IMR-90 (cell line): ENCODE results near the gene NAE1. TPM values are rescaled to one million over a fixed set of nuclear protein-coding genes. Genes with fewer than 3 reads are reported as not detected.

Experiments
- ATAC-seq: fragments of 200-7000 bp; cut with Tn5 transposase; 2 replicates; pipeline ENCODE4 v1.9.1; 2020; ENCODE audit warnings: low read depth, mild to moderate bottlenecking, moderate library complexity
- BruUV-seq: library from RNA; stranded (reverse); fragments of 400-500 nt; replicated peaks from 2 replicates; lab custom pipeline; 2021; lab: Mats Ljungman, UMichigan
- CTCF ChIA-PET: fragments of 300-600 bp; formaldehyde crosslinking; extraction: SDS; loops from one replicate; lab custom pipeline; 2021; ENCODE audit warnings: antibody characterized with exemption; lab: Yijun Ruan, JAX
- POLR2A ChIA-PET: fragments of 300-600 bp; sonication (Branson Sonifier 250); formaldehyde crosslinking; loops from one replicate; lab custom pipeline; 2022; ENCODE audit warnings: antibody characterized with exemption; ENCODE audit not compliant: unreplicated experiment; lab: Charles Lee
- DNase-seq: peaks from one replicate; pipeline ENCODE4 v3.0.0; 2013
- H2AFZ ChIP-seq: replicated peaks from 2 replicates; pipeline ENCODE3; 2013; ENCODE audit warnings: low read length, mild to moderate bottlenecking; ENCODE audit not compliant: poor library complexity
- H2AK5ac ChIP-seq: 2 replicates; pipeline ENCODE4 v1.6.1; 2013; ENCODE audit warnings: low read depth, low read length, inconsistent platforms
- H2AK9ac ChIP-seq: replicated peaks from 2 replicates; pipeline ENCODE3; 2013; ENCODE audit warnings: mild to moderate bottlenecking, low read depth, low read length, moderate library complexity; ENCODE audit not compliant: poor library complexity
- H2BK120ac ChIP-seq: 2 replicates; pipeline ENCODE4 v1.6.1; 2013; ENCODE audit warnings: low read depth, low read length, inconsistent platforms
- H2BK15ac ChIP-seq: 3 replicates; pipeline ENCODE4 v1.6.1; 2013; ENCODE audit warnings: low read depth, low read length, inconsistent platforms
- H2BK20ac ChIP-seq: 2 replicates; pipeline ENCODE4 v1.6.1; 2013; ENCODE audit warnings: low read depth, mild to moderate bottlenecking, inconsistent platforms, low read length, moderate library complexity
- H2BK5ac ChIP-seq: 2 replicates; pipeline ENCODE4 v1.6.1; 2013; ENCODE audit warnings: mild to moderate bottlenecking, low read depth, low read length, inconsistent platforms; ENCODE audit not compliant: poor library complexity, severe bottlenecking
- H3K14ac ChIP-seq: replicated peaks from 2 replicates; pipeline ENCODE4 v1.6.1; 2013; ENCODE audit warnings: low read depth, low read length, inconsistent platforms
- H3K18ac ChIP-seq: 2 replicates; pipeline ENCODE4 v1.6.1; 2013; ENCODE audit warnings: low read depth, low read length, control low read depth
- H3K23ac ChIP-seq: 2 replicates; pipeline ENCODE4 v1.6.1; 2013; ENCODE audit warnings: low read depth, low read length, inconsistent platforms
- H3K27ac ChIP-seq: 2 replicates; pipeline ENCODE4 v1.5.1; 2013; ENCODE audit warnings: mild to moderate bottlenecking, control low read depth, low read length; ENCODE audit not compliant: insufficient read depth
- H3K27me3 ChIP-seq: 2 replicates; pipeline ENCODE4 v1.6.1; 2013; ENCODE audit warnings: low read length; ENCODE audit not compliant: control insufficient read depth, insufficient read depth
- H3K36me3 ChIP-seq: 2 replicates; pipeline ENCODE4 v1.6.1; 2013; ENCODE audit warnings: low read length, mixed read lengths; ENCODE audit not compliant: control insufficient read depth, insufficient read depth
- H3K4ac ChIP-seq: 2 replicates; pipeline ENCODE4 v1.6.1; 2013; ENCODE audit warnings: low read depth, low read length, inconsistent platforms
- H3K4me1 ChIP-seq: 2 replicates; pipeline ENCODE4 v1.6.1; 2013; ENCODE audit warnings: low read length, mixed read lengths; ENCODE audit not compliant: control insufficient read depth, insufficient read depth
- H3K4me2 ChIP-seq: 2 replicates; pipeline ENCODE4 v1.6.1; 2013; ENCODE audit warnings: low read depth, mild to moderate bottlenecking, control low read depth, low read length, moderate library complexity
- H3K4me3 ChIP-seq: 2 replicates; pipeline ENCODE4 v1.5.1; 2013; ENCODE audit warnings: low read depth, mild to moderate bottlenecking, control low read depth, low read length, moderate library complexity; ENCODE audit not compliant: insufficient read depth
- H3K56ac ChIP-seq: 2 replicates; pipeline ENCODE4 v1.6.1; 2013; ENCODE audit warnings: low read length, inconsistent platforms; ENCODE audit not compliant: insufficient read depth; ENCODE audit errors: extremely low read depth
- H3K79me1 ChIP-seq, 2 experiments: 2 replicates each; pipeline ENCODE4 v1.6.1; 2013; ENCODE audit warnings: low read length in 2 of 2, inconsistent platforms in 1 of 2, low read depth in 1 of 2
- H3K9ac ChIP-seq: 2 replicates; pipeline ENCODE4 v1.6.1; 2013; ENCODE audit warnings: low read depth, low read length, control low read depth
- H3K9me1 ChIP-seq: 2 replicates; pipeline ENCODE4 v1.6.1; 2013; ENCODE audit warnings: low read length, inconsistent platforms; ENCODE audit not compliant: insufficient read depth
- H3K9me3 ChIP-seq: 2 replicates; pipeline ENCODE4 v1.6.1; 2013; ENCODE audit warnings: low read length; ENCODE audit not compliant: control insufficient read depth, insufficient read depth
- H4K20me1 ChIP-seq: 2 replicates; pipeline ENCODE4 v1.6.1; 2013; ENCODE audit warnings: low read length, inconsistent platforms; ENCODE audit not compliant: insufficient read depth
- H4K5ac ChIP-seq: 2 replicates; pipeline ENCODE4 v1.6.1; 2013; ENCODE audit warnings: mild to moderate bottlenecking, low read depth, low read length, control low read depth
- H4K8ac ChIP-seq, 2 experiments: 2 replicates each; pipeline ENCODE4 v1.6.1; 2013; ENCODE audit warnings: low read depth in 2 of 2, low read length in 2 of 2, control low read depth in 1 of 2, inconsistent platforms in 1 of 2
- H4K91ac ChIP-seq: 2 replicates; pipeline ENCODE4 v1.6.1; 2013; ENCODE audit warnings: low read depth, low read length, inconsistent platforms; ENCODE audit not compliant: insufficient read depth
- BHLHE40 ChIP-seq: fragments of 150-350 bp; IDR thresholded peaks from 2 replicates; pipeline ENCODE4 v1.6.1; 2016; ENCODE audit warnings: mild to moderate bottlenecking, low read depth, low read length
- CEBPB ChIP-seq: IDR thresholded peaks from 2 replicates; pipeline ENCODE4 v1.6.1; 2012; ENCODE audit warnings: low read depth, low read length, improper control_type of control experiment
- CTCF ChIP-seq: conservative IDR thresholded peaks from 2 replicates; pipeline ENCODE4 v1.5.1; 2012; ENCODE audit warnings: mild to moderate bottlenecking, low read depth, low read length, improper control_type of control experiment
- FOS ChIP-seq: fragments of 150-350 bp; IDR thresholded peaks from 2 replicates; pipeline ENCODE4 v1.6.1; 2016; ENCODE audit warnings: low read depth, low read length
- MAFK ChIP-seq: IDR thresholded peaks from 2 replicates; pipeline ENCODE4 v1.6.1; 2012; ENCODE audit warnings: low read depth, low read length, improper control_type of control experiment
- MAZ ChIP-seq: IDR thresholded peaks from 2 replicates; pipeline ENCODE4 v1.6.1; 2012; ENCODE audit warnings: low read depth, mild to moderate bottlenecking, low read length, improper control_type of control experiment, moderate library complexity, borderline replicate concordance
- MXI1 ChIP-seq: IDR thresholded peaks from 2 replicates; pipeline ENCODE4 v1.6.1; 2012; ENCODE audit warnings: low read depth, mild to moderate bottlenecking, low read length, moderate library complexity, borderline replicate concordance
- NFE2L2 ChIP-seq: fragments of 150-350 bp; IDR thresholded peaks from 2 replicates; pipeline ENCODE4 v1.6.1; 2016; ENCODE audit warnings: low read depth, mild to moderate bottlenecking, low read length
- POLR2A ChIP-seq: IDR thresholded peaks from 2 replicates; pipeline ENCODE4 v1.6.1; 2012; ENCODE audit warnings: mild to moderate bottlenecking, low read depth, low read length
- RAD21 ChIP-seq: IDR thresholded peaks from 2 replicates; pipeline ENCODE4 v1.6.1; 2012; ENCODE audit warnings: low read length, improper control_type of control experiment
- RCOR1 ChIP-seq: IDR thresholded peaks from 2 replicates; pipeline ENCODE4 v1.6.1; 2012; ENCODE audit warnings: mild to moderate bottlenecking, low read length, improper control_type of control experiment; ENCODE audit not compliant: insufficient replicate concordance
- RFX5 ChIP-seq: IDR thresholded peaks from 2 replicates; pipeline ENCODE4 v1.8.0; 2012; ENCODE audit warnings: low read depth, mild to moderate bottlenecking, low read length, moderate library complexity
- SMC3 ChIP-seq: fragments of 150-350 bp; IDR thresholded peaks from 2 replicates; pipeline ENCODE4 v1.6.1; 2016; ENCODE audit warnings: low read depth, mild to moderate bottlenecking, antibody characterized with exemption, low read length, moderate library complexity
- WGBS, 2 experiments: methylation state at CpG; one replicate each; pipeline versions ENCODE4 v1.1.5 to v1.1.7; 2013; ENCODE audit warnings: missing lambda C conversion rate in 2 of 2; ENCODE audit not compliant: insufficient read length in 1 of 2; ENCODE audit errors: extremely low coverage in 2 of 2; 5-methylcytosine and 5-hydroxymethylcytosine counted together
- dilution Hi-C: fragments of 300-500 bp; cut with HindIII; formaldehyde crosslinking; loops from one replicate; pipeline ENCODE4 v1.14.3; 2018; ENCODE audit warnings: low sequenced_read_pairs; ENCODE audit not compliant: unreplicated experiment
- in situ Hi-C: fragments of 300-500 bp; cut with MboI; formaldehyde crosslinking; loops from 3 replicates; pipeline ENCODE4 v1.14.3; 2019; ENCODE audit warnings: low sequenced_read_pairs, inconsistent platforms, mixed read lengths
- intact Hi-C: fragments of 100-400 bp; cut with micrococcal nuclease; formaldehyde crosslinking; loops from 2 replicates; pipeline ENCODE4 v1.10.0; 2022
- polyA plus RNA-seq, 3 experiments: library from polyadenylated mRNA; depleted of rRNA; stranded (reverse); fragments of >200 nt; gene quantifications; 2 replicates each; pipeline ENCODE4 v1.2.3, GENCODE V29; 2012; ENCODE audit warnings: low replicate concordance in 1 of 3
- total RNA-seq: library from RNA; depleted of rRNA; stranded (reverse); fragments of >200 nt; gene quantifications from 2 replicates; pipeline ENCODE4 v1.2.3, GENCODE V29; 2012
- TF ChIP-seq, protein P1 (sequence below): fragments of 150-350 bp; IDR thresholded peaks from 2 replicates; pipeline ENCODE4 v1.6.1; 2016; ENCODE audit warnings: low read depth, mild to moderate bottlenecking, low read length, moderate library complexity, borderline replicate concordance

NAE1 gene
- total and polyA plus RNA-seq, 2 of the 4 experiments (the other 2 are of a cell fraction), result 33.0 to 36.7 TPM

DNA sequence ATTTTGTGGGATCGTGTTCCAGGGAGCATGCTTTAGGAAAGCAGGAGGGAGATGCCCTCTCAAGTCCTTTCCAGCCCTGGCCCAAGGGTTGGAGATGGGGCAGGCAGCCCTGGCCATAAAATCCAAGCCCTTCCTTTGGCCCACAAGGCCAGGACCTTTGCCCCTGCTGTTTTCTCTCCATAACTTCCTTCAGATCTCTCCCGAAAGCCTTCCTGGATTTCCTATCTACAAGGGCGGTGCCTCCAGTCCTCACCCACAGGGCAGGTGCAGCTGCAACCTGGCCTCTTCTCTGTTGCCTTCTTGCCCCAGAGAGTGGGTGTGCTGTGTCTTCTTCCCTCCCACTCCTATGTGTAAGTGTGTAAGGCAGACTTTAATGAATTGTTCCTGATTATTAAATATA, 41.1 kb upstream of the NAE1 start:
- no peak overlapping the region for H3K4me3 ChIP-seq
- dilution Hi-C loops (no loop called here), intact Hi-C loops (loop anchor here (2.0 to 5.0 kb wide), 2 partner anchors 210 to 263 kb away; no protein-coding TSS in a partner anchor), in situ Hi-C loops (no loop called here)
- H2BK120ac ChIP-seq, result no peak overlapping the region
- no peak overlapping the region for H2BK15ac ChIP-seq
- no peak overlapping the region for H3K4ac ChIP-seq
- no peak overlapping the region for H3K23ac ChIP-seq
- peaks cover 3% of the 10 kb centered on the region; the same call in 1 of the 2 replicates for H4K20me1 ChIP-seq
- no peak overlapping the region for H3K18ac ChIP-seq
- no peak overlapping the region for H3K14ac ChIP-seq
- H3K9ac ChIP-seq, result no peak overlapping the region
- no peak for DNase-seq
- no peak overlapping the region for H3K56ac ChIP-seq
- H2BK5ac ChIP-seq, result no peak overlapping the region
- no peak overlapping the region for H4K91ac ChIP-seq
- H3K36me3 ChIP-seq, result no peaks in the 10 kb centered on the region
- H3K4me2 ChIP-seq, result no peak overlapping the region
- ChIA-PET POLR2A (no interaction called here), CTCF (interaction anchor here (1.2 to 1.5 kb wide), 3 partner anchors 9 to 41 kb away, joined by 3 to 9 read pairs (median 3); partner anchors contain the start of gene NAE1)
- H3K27me3 ChIP-seq, result no peaks in the 10 kb centered on the region
- ATAC-seq, result no peak
- no peaks in the 10 kb centered on the region for H3K9me3 ChIP-seq
- H3K79me1 ChIP-seq, result no peaks in the 10 kb centered on the region
- no peak overlapping the region for H4K5ac ChIP-seq
- H2AK5ac ChIP-seq, result peak overlapping the region; percentile 43; the same call in 1 of the 2 replicates
- H3K4me1 ChIP-seq, result peaks cover 12% of the 10 kb centered on the region
- no peak overlapping the region for H2AK9ac ChIP-seq
- no CpG with 5 or more reads among the region's 3 CpGs for WGBS, 2 experiments
- H2BK20ac ChIP-seq, result no peak overlapping the region
- no peak overlapping the region for H2AFZ ChIP-seq
- no peak overlapping the region; a peak in 1 of 4 replicates for H4K8ac ChIP-seq
- peaks cover 10% of the 10 kb centered on the region for H3K9me1 ChIP-seq
- no peak for TF ChIP-seq NFE2L2
- TF ChIP-seq POLR2A, result no peak
- TF ChIP-seq, protein P1, sequence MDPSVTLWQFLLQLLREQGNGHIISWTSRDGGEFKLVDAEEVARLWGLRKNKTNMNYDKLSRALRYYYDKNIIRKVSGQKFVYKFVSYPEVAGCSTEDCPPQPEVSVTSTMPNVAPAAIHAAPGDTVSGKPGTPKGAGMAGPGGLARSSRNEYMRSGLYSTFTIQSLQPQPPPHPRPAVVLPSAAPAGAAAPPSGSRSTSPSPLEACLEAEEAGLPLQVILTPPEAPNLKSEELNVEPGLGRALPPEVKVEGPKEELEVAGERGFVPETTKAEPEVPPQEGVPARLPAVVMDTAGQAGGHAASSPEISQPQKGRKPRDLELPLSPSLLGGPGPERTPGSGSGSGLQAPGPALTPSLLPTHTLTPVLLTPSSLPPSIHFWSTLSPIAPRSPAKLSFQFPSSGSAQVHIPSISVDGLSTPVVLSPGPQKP, result no peak
- TF ChIP-seq BHLHE40, result no peak
- TF ChIP-seq RCOR1, result no peak
- TF ChIP-seq MXI1, result no peak
- no peak for TF ChIP-seq RAD21
- no peak for TF ChIP-seq SMC3
- TF ChIP-seq RFX5, result no peak
- no peak for TF ChIP-seq CEBPB
- TF ChIP-seq MAZ, result no peak
- no peak for TF ChIP-seq MAFK
- TF ChIP-seq CTCF, result no peak
- no peak for TF ChIP-seq FOS
- H3K27ac ChIP-seq, result no peak overlapping the region
- BruUV-seq, result no TSS peak
